ENCODE results near the gene OR7G3. TPM values are rescaled to one million over a fixed set of nuclear protein-coding genes. Genes with fewer than 3 reads are reported as not detected.

Gene OR7G3
- polyA plus RNA-seq, 4 donors: not detected

DNA sequence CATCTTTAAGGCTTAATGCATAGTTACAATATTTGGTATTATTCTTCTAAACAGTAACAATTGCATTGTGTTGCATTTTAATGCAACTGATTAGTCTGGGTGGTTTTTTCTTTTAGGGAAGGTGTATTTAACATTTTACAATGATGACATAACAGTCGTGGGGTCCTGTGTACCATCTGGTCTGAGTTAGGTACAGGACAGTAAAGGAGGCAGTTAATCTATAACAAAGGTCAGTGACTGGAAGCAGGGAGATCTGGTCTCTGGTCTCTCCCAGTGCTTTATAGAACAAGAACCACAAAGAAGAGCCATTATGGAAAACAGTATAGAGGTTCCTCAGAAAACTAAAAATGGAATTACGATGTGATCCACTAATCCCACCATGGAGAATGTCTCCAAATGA is 16.8 kb downstream of the OR7G3 start:
- DNase-seq (ENCODE audit: low read depth in 4 of 4, low spot score in 3 of 4): no peak

DNA sequence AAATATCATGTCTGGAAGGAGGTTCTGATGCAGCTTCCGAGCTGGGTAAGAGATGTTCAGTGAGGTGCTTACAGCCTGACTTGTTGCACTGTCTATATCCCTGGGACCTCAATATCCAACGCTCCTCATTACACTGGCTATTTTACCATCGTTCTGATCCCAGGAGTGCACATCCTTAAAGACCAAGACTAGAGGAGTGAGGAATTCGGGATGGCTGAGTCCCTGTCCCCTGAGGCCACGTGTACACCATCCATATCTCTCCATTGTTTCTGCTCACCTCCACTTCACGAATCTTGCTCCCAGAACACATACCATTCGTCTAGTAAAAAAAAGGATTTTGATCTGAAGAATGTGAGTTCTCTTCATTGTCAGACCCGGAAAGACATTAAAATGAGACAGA is 19.4 kb downstream of the OR7G3 start, which contains the start of gene OR7G2:
Gene OR7G2, minus strand, starts transcription at position 101 of the 400 bp plus-strand sequence. CDS start 4,232 bp downstream, outside the sequence.
- DNase-seq (ENCODE audit: low read depth in 4 of 4, low spot score in 3 of 4): no peak

DNA sequence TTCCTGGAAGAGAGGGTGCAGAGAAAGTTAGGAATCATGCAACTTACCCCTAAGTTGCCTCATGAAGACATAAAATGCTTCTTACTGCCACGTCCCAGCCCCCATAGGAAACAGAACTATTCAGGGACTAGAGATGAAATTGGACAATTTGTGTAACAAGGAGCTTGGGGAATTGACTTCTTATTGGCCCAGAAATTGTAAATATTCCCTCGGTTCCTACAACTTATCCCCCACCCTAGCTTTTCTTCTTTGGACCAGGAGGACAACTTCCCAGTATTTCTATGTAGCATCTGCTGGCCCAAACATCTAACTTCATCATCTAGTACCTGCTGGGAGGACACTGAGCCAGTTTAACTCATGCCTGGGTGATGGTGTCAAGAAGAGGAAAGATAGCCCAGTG is 40.0 kb downstream of the OR7G3 start, which contains the start of gene OR1M1:
Gene OR1M1, plus strand, starts transcription at position 301 of the 400 bp plus-strand sequence. CDS start 6,184 bp downstream, outside the sequence.
- DNase-seq (ENCODE audit: low read depth in 4 of 4, low spot score in 3 of 4): no peak

DNA sequence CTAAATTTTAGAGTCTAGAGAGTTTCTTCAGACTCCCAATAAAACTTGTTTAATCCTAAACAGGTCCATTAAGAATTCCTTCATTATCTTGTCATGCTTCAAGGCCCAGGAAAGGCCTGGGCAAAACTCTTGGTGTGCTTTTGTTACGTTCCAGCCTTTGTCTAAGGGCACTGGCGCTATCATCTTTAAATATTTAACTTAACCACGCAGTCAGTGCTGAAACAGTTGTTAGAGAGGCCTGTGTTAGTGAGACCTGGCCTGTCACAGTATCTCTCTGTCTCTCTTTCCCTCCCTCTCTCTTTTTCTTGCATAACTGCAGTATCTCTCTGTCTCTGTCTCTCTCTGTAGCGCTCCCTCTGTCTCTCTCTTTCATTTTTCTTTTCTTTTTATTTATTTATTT is 48.1 kb downstream of the OR7G3 start:
- DNase-seq (ENCODE audit: low read depth in 4 of 4, low spot score in 3 of 4): no peak

DNA sequence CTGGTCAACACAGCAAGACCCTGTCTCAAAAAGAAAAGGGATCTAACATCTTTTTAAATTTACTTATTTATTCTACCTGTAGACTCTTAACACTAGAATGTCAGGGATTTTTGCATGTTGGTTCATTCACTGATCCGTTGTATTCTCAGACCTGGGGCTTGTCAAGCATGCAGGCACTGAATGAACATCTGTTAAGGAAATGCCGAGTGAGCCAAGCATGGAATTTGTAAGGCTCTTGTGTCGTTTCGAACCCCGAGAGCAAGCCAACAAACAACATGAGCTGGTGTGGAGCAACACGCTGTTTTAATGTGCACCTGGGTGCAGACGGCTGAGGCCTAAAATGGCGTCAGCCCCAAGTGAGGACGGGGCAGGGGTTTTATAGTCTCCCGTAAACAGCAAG is 49.8 kb downstream of the OR7G3 start:
- DNase-seq (ENCODE audit: low read depth in 4 of 4, low spot score in 3 of 4): no peak

Other genes starting within 250 kb of the OR7G3 start
- under 1 TPM; 0.14 to 0.22 (median 0.17) TPM for gene MUC16, start 116.5 kb downstream of the OR7G3 start, polyA plus RNA-seq (ENCODE audit: insufficient read length in 4 of 4)
- gene OR1M1, start 39.9 kb downstream of the OR7G3 start, polyA plus RNA-seq (ENCODE audit: insufficient read length in 4 of 4): under 1 TPM in 3 of 4 donors, not detected in 1; 0.05 to 0.09 (median 0.07) TPM
- under 1 TPM in 1 of 4 donors, not detected in 3; 0.05 TPM for gene OR7G2, start 19.5 kb downstream of the OR7G3 start, polyA plus RNA-seq (ENCODE audit: insufficient read length in 4 of 4)
- gene OR7G1, start 11.2 kb downstream of the OR7G3 start, polyA plus RNA-seq (ENCODE audit: insufficient read length in 4 of 4): not detected
- gene ZNF317, start 13.4 kb upstream of the OR7G3 start, polyA plus RNA-seq (ENCODE audit: insufficient read length in 4 of 4): 10 to 100 TPM; 27.4 to 40.8 (median 38.1) TPM
- gene OR7D2, start 52.0 kb upstream of the OR7G3 start, polyA plus RNA-seq (ENCODE audit: insufficient read length in 4 of 4): under 1 TPM; 0.05 to 0.13 (median 0.09) TPM
- under 1 TPM in 3 of 4 donors, not detected in 1; 0.03 to 0.04 (median 0.03) TPM for gene OR7D4, start 92.6 kb upstream of the OR7G3 start, polyA plus RNA-seq (ENCODE audit: insufficient read length in 4 of 4)
- not detected for gene OR7E24, start 124.0 kb upstream of the OR7G3 start, polyA plus RNA-seq (ENCODE audit: insufficient read length in 4 of 4)
- gene ZNF699, start 182.9 kb upstream of the OR7G3 start, polyA plus RNA-seq (ENCODE audit: insufficient read length in 4 of 4): 1 to 10 TPM; 6.3 to 7.5 (median 7.0) TPM
- 10 to 100 TPM; 60.9 to 72.3 (median 70.1) TPM for gene ZNF559, start 197.2 kb upstream of the OR7G3 start, polyA plus RNA-seq (ENCODE audit: insufficient read length in 4 of 4)
- gene ZNF177, start 236.1 kb upstream of the OR7G3 start, polyA plus RNA-seq (ENCODE audit: insufficient read length in 4 of 4): 10 to 100 TPM; 10.9 to 12.6 (median 11.2) TPM